Inflammatory macrophage (primary cell): ENCODE measurements around the gene TEX54.
A peak's percentile ranks its signal among the peaks of the same experiment; 100 is the strongest.
"Not testable (repeated sequence)": the region's sequence is repeated elsewhere in the genome, so short reads cannot be mapped to it uniquely, and the experiment has no call there.

Source experiments
- DNase-seq, 2 donors: peaks; one replicate each; pipeline ENCODE4 v3.0.0-alpha.2; 2020 to 2022

The TEX54 gene

DNA sequence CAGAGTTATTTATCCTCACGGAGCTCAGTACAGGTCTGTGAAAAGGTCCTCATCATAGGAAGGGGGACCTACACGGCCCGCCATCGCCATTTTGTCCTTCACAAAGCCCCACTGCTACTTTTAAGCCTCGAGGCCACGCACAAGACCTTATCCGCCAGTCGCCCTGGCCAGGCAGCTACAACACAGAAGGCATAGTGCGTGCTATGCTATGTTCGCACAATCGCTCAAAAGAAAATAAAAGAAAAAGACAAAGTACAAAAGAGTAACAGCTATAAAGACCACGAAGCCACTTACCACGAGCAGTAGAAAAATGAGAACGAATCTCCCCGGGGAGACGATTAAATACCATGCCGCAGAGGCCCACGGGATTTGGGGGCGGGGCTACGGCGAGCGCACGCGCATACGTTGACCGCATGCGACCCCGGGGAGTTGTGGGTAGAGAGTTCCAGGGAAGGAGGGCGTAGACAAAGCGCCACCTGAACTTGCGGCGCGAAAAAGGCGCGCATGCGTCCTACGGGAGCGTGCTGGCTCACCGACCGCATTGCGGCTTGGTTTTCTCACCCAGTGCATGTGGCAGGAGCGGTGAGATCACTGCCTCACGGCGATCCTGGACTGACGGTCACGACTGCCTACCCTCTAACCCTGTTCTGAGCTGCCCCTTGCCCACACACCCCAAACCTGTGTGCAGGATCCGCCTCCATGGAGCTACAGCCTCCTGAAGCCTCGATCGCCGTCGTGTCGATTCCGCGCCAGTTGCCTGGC lies 23.1 kb upstream of the TEX54 start:
- DNase-seq: peak; percentile 97 to 98

DNA sequence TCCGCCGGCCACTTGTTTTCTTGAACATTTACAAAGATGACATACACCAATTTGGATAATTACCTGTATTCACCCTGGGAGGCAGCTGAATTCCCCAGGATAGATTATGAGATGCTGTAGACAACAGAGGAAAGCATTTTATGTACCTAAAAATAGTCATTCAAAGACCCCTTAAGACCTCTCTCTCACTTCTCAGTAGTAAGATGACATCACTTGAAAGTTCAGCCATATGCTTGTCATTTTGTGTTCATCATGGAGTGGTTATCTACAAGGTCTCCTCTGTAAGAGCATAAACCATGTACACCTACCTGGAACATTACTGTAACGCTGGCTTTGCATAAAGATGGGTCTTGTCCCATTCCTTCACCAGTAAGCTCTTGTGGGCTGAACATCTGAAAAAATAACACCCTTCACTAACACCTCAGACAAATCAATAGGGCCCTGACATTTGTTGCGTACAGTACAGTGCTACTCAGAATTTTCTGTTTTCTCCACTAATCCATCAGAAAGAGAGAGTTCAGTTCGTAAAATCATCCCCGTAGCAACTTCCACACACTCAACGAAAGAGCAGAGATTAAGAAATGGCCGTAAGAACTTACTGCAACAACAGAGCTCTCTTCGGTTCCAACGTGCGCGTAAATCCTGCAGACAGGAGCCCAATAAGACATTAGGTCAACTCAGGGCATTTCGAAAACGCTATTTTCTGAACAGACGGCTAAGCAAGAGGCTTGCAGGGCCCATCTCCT lies 22.4 kb upstream of the TEX54 start:
- DNase-seq: peak in 1 of 2 donors; percentile 16

DNA sequence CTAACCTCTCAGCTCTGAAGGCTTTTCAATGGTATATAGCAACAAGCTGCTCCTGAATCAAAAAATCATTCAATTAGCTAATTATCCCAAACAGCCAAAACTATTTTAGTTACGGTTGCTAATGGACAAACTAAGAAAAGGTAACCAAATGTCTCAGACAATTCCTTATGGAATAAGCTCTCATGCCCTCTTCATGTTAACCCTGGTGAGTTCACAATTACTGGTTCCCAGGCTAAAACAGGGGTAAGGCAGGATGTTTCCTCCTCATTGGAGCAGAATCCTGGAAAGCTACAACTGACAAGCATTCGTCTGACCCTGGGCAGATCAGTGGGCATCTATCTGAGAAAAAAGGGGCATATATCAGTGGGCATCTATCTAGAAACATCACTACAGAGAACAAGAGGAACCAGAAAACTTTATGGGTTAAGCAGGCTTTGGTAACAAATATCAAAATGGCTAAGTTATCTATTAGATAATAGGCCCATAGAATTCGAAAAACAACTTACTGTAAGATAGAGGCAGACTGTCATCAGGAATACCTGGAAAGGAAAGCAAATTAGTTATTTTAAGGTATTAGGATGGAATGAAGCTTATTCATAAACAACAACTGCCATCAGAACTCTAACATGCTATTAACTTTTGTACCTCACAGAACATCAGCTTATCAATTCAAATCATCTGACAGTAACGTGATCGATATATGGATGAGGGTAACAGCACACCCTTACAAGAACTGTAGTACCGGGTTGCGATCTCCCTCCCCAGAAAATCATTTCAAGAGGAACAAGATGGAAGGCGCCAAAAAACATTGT lies 21.6 kb upstream of the TEX54 start:
- no peak for DNase-seq

DNA sequence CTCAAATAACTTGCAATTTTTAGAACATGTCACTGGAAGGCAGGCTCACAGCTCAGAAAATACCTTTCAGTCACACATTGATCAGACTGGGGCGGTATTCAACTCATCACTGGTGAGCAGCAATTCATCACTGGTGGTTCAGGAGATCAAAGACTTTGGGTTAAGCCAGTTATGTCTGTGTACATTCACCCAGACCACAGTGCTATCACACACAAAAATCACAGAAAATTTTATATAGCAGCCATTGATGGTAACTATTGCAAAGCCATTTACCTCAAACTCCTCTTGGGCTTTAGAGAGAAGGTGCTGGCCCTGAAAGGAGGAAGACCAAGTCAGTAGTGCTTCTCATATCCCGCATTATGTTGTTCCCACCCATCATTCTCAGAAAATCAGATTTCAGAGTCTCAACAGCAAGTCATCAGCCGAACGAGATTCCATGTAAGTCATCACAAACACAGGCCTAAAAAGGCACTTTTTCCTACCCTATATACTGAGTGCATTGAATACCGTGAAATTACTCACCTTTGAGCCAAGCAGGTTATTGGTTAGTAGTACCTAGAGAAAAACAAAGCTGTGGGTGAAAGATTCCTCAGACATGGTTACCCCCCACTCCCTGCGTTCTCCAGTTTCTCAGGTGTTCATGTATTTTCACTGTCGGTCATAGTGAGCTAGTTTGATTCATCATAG lies 20.8 kb upstream of the TEX54 start:
- DNase-seq: no peak

DNA sequence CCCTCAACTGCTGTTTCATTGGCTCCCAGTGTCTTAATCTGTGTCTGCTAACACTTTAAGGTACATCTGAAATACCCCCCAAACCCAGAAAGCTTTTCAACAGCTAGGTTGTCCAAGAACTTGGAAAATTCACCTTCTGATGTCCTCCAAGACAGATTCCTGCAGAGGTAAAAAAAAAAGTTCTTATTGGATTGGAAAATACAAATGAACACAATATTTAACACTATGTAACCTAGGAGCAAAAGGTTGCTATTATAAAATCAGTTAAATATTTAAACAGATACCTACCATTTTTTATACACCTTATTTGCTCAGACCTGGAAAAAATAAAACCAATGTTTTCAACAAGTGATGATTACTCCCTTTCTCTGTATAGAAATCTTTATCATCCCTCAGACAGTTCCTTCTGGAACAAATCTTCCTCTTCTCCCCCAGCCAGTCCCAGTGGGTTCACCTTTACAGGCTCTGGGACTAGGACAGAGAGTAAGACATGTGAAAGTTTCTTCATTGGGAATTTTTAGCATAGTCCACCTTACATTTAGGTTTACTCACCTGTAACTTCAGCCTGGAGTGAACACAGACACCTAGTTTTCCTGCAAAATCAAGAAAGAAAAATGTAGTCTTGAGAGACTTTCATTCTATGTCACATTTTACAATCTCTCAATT lies 20.0 kb upstream of the TEX54 start:
- DNase-seq: no peak

DNA sequence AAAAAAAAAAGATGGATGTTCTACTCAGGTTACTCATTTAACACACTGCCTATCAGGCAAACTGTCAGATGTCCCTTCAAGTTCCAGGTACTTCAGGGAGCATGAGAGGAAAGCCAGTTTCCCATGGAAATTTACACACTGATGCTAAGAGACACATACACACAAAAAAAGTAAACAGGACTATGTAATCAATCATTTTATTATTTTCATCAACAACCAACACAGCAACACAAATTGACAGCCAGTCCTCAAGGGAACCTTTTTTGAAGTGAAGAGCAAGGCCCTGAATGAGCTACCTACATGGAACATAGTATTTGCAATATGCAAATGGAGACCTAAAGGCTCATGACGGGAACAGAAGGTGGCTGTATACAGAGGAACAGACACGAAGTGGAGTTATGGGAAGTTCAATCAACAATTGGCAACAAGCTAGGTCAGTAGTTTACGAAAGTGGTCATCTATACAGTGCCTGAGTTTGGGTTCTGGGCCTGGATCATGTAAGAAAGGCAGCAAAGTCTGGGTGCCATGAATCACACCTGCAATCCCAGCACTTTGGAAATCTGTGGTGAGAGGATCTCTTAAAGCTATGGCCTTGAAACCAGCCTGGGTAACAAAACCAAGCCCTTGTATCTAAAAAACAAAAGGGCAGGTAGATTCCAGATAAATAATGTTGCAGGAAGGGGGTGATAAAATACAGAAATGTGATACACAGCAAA lies 19.3 kb upstream of the TEX54 start:
- no peak for DNase-seq

DNA sequence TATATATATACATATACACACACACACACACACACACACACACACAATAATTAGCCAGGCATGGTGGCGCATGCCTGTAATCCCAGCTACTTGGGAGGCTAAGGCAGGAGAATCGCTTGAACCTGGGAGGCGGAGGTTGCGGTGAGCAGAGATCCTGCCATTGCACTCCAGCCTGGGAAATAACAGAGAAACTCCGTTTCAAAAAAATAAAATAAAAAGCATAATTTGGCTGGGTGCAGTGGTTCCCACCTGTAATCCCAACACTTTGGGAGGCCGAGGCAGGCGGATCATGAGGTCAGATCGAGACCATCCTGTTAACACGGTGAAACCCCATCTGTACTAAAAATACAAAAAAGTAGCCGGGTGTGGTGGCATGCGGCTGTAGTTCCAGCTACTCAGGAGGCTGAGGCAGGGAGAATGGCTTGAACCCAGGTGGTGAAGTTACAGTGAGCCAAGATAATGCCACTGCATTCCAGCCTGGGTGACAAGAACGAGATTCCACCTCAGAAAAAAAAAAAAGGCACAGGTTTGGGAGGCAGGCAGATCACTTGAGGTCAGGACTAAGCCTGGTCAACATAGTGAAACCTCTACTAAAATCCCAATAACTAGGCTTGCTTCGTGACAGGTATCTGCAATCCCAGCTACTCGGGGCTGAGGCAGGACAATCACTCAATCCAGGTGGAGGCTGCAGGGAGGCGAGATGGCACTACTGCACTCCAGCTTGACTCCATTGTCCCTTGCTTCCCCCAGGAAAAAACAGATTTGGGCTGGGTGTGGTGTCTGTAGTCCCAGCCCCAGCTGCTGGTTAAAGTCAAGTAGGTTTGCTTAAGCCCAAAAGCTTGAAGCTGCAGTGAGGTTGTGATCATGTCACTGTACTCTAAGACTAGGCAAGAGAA lies 18.5 kb upstream of the TEX54 start:
- DNase-seq: no peak

DNA sequence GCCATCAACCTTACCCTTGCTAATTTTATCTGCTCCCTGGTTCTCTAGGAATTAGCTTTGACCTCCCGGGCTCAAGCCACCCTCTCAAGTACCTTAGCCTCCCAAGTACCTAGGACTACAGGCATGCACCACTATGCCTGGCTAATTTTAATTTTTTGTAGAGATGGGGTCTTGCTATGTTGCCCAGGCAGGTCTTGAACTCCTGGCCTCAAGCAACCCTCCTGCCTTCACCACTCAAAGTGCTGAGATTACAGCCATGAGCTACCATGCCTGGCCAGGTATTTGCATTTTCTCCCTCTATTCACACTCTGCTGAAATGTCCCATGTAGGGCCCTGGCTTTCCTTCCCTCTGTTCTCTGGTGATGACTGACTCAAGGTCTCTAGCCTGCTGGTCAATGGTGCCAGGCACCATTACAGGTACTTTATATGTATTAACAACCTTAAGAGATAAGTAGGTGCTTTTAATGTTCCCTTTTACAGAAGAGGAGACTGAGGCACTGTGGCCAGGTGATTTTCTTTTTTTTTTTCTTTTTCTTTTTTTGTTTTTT lies 15.2 kb upstream of the TEX54 start:
- DNase-seq: no peak

DNA sequence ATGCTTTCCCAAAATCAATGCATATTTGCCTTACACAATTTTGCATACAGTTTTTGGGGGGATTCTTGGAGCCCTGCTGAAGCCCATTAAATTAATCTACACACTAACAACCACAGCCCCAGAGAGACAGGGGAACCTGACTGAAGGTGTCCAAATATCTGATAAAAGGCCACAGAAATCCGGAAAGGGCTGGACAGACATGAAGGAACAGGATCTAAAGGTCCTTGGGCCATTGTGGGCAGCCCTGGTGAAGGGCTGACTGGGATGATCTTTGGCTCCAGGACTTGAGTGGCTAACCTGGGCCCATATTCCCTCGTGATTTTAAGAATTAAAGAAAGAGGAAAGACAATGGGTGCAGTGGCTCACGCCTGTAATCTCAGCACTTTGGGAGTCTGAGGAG lies 13.5 kb upstream of the TEX54 start:
- no peak for DNase-seq

DNA sequence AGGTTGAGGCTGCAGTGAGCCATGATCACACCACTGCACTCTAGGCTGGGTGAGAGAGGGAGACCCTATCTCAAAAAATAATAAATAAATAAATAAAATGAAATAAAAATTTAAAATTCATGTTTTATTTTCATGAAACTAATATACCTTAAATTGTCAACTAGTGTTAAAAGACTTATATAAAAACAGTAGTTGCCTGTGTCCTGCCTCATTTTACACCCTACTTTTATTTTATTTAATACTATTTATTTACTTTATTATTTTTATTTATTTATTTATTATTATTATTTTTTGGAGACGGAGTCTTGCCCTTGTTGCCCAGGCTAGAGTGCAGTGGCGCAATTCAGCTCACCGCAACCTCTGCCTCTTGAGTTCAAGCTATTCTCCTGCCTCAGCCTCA lies 11.5 kb upstream of the TEX54 start:
- no peak for DNase-seq

DNA sequence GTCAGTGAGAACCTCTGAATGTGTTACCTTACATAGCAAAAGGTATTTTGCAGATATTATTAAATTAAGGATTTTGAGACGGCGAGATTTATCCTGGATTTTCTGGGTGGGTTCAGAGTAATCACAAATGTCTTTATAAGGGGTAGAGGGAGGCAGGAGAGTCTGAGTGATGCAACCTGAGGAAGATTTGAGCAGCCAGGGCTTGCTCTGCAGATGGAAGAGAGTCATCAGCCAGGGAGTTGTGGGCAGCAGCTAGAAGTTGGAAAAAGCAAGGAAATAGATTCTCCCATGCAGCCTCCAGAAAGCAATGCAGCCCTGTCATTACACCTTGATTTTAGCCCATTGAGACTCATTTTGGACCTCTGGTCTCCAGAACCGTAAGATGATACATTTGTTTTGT lies 10.8 kb upstream of the TEX54 start:
- no peak for DNase-seq

DNA sequence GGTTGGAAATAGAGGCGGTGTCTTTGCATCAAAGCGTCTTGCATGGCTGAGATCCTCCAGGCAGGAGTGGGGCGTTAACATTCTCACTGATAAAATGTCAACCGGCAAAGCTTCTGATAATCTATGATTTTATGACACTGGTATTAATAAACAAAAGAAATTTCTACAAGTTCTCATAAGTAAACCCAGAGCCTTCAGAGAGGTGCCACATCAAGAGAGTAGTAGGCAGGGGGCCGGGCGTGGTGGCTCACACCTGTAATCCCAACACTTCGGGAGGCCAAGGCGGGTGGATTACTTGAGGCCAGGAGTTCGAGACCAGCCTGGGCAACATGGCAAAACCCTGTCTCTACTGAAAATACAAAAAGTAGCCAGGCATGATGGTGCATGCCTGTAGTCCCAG lies 10.2 kb upstream of the TEX54 start:
- not testable (repeated sequence) for DNase-seq

DNA sequence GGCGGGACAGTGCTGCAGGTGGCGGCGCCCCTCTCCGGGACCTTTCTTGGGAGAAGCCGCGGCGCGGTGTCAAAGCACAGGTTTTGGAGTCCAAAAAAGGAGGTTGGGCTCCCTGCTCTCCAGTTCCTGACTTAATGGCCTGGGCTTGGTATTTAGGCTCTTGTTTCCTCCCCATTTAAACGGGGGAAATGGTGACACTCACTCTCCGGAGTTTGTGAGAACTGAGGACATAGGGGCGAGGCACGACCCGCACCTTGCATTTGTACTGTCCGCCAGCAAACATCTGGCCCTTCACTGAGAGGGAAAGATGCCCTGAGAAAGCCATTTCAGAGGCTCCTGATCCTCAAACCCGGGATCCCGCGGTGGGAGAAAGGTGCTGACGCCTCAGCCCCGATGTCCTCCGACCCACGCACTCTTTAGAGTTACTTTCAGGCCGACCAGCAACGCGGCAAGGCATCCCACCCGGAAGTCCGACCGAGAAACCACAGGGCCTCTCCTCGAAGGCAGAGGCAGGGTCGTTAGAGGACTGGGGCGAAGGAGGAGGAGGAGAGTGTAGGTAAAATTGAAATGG lies 9.6 kb upstream of the TEX54 start:
- peak; percentile 26 to 42 for DNase-seq

DNA sequence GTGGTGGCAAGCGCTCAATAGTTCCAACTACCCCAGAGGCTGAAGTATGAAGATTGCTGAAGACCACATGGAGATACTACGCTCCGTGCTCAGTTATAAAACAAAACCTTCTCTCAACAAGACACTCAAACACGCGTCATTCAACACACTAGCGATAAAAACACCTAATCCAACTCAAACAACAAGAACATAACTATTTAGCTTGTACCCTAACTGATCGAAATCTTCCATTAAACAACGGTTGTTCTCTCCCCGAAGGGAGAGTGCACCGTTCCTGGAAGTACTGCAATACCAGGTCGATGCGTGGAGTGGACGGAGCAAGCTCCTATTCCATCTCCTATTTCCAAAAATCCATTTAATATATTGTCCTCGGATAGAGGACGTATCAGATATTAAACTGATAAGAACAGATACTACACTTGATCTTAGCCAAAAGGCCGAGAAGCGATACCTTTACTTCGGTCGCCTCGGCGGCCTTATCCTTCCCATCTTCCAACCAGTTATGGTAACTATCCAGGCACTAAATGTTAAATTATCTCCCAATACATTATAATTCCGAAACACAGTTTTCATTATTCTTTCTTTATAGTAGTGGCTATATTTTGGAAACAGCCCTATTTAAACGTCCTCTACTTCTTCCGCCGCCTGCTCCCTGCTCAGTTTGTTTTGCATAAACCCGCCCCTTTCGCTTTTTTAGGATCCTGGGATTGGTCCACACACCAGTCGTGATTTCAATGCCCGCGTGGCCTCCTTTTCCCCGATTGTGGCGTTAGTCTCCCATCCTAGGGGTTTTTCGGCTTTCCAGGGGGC lies 8.9 kb upstream of the TEX54 start:
- DNase-seq: peak; percentile 96 to 99

DNA sequence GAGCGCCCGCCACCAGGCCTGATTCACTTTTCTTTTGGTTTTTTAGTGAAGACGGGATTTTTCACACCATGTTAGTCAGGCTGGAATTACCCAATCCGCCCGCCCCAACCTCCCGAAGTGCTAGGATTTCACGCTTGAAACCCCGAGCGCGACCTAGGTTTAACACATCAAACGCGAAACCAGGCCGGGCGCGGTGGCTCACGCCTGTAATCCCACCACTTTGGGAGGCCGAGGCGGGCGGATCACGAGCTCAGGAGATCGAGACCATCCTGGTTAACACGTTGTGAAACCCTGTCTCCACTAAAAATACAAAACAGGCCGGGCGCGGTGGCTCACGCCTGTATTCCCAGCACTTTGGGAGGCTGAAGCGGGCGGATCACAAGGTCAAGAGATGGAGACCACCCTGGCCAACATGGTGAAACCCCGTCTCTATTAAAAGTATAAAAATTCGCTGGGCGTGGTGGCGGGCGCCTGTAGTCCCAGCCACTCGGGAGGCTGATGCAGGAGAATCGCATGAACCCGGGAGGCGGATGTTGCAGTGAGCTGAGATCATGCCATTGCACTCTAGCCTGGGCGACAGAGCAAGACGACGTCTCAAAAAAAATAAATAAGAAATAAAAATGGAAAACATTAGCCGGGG lies 8.2 kb upstream of the TEX54 start:
- peak; percentile 79 to 84 for DNase-seq

DNA sequence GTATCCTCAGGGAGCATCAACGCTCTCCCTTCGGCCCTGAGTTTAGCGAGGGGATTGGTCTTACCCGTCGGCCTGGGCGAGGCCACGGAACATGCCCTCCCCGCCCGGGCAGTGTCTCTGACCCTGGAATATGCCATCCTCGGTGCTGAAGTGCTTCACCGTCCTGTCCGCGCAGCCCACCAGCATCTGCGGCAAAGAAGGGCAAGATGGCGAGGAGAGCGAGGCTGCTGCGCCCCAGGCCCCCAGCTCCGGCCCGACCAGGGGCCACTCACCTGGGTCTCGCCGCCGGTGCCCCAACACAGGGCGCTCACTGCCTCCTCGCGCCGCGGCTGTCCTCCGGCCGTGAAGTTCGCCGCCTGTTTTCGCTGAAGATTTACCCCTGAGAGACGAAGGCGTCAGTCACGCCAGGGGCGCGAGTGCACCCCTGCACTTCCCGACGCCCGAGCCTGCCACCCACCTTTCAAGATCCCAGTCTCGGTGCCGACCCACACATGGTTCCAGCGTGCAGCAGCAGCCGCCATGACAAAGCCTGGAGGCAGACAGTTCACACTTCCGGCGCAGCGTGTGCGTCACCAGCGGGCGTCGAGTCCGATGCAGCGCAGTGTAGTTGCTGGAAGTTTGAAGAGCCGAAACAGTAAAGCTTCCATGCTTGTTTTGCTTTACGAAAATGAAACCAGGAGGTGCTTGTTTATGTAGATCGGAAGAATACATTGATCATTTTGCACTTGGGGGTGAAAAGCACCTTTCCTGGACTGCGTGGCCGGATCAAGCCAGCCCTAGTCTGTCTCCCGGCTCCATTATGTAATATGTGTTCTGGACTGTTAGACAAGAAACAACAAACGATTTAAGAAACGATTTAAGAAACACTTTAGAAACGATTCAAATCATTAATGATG lies 6.7 kb upstream of the TEX54 start, which contains the start of gene WDR74:
Gene WDR74 (minus strand): TSS at position 541 of the 896 bp plus-strand sequence. CDS start 20 bp downstream, at position 521.
- peak; percentile 96 to 97 for DNase-seq

DNA sequence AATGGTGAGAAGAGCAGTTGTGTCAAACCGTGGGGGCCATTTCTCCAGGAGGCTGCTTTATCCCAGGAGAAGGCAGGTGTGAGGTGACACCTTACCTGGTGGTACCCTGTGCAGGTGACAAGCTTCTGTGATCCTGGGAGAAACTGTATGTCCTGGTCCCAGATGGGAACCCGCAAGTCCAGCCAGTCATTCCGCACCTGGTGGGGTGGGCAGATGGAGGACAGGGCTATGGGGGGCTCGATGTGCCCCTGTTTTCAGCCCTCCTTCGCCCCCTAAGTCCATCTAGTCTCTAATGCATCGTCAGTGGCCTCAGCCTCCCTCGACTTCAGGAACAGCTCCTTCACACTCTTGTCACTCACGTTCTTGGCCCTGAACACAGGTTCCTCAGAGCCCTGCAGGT lies 2.7 kb upstream of the TEX54 start:
- no peak for DNase-seq
